Neural progenitor cell (in vitro differentiated cells): ENCODE measurements around the gene CREB5. TPM values are rescaled to one million over a fixed set of nuclear protein-coding genes. Genes with fewer than 3 reads are reported as not detected.

Experiments
- DNase-seq: peaks from one replicate; pipeline ENCODE4 v3.0.0-alpha.2; 2016; ENCODE audit warnings: low spot score
- H2AFZ ChIP-seq: fragments of 200-600 bp; sonication (generic); replicated peaks from 2 replicates; pipeline ENCODE4 v1.6.1; 2016; ENCODE audit warnings: antibody characterized with exemption
- H3F3A ChIP-seq: fragments of 200-600 bp; sonication (generic); 2 replicates; pipeline ENCODE4 v1.6.1; 2016; ENCODE audit warnings: antibody characterized with exemption, low read depth
- H3K27ac ChIP-seq: fragments of 200-600 bp; sonication (generic); 2 replicates; pipeline ENCODE4 v1.5.1; 2016; ENCODE audit warnings: mild to moderate bottlenecking
- H3K27me3 ChIP-seq: fragments of 200-600 bp; sonication (generic); 2 replicates; pipeline ENCODE4 v1.6.1; 2016; ENCODE audit warnings: mild to moderate bottlenecking, moderate library complexity
- H3K36me3 ChIP-seq: fragments of 200-600 bp; sonication (generic); 2 replicates; pipeline ENCODE4 v1.5.1; 2016
- H3K4me1 ChIP-seq: fragments of 200-600 bp; sonication (generic); 2 replicates; pipeline ENCODE4 v1.6.1; 2016; ENCODE audit warnings: mixed run types
- H3K4me2 ChIP-seq: fragments of 200-600 bp; sonication (generic); 2 replicates; pipeline ENCODE4 v1.6.1; 2016
- H3K4me3 ChIP-seq: fragments of 200-600 bp; sonication (generic); 2 replicates; pipeline ENCODE4 v1.5.1; 2016
- H3K79me2 ChIP-seq: fragments of 200-600 bp; sonication (generic); 2 replicates; pipeline ENCODE4 v1.6.1; 2016; ENCODE audit warnings: low read depth
- H3K9ac ChIP-seq: fragments of 200-600 bp; sonication (generic); 2 replicates; pipeline ENCODE4 v1.6.1; 2016
- H3K9me3 ChIP-seq: fragments of 200-600 bp; sonication (generic); 2 replicates; pipeline ENCODE4 v1.5.1; 2016; ENCODE audit warnings: low read depth
- H4K20me1 ChIP-seq: fragments of 200-600 bp; sonication (generic); 2 replicates; pipeline ENCODE4 v1.6.1; 2016; ENCODE audit warnings: low read depth
- H3K27ac Mint-ChIP-seq: 3 replicates; pipeline ENCODE4 v1.8.0; 2021; ENCODE audit warnings: mixed read lengths
- H3K27me3 Mint-ChIP-seq: 2 replicates; pipeline ENCODE4 v1.8.0; 2022; ENCODE audit warnings: low read depth, mild to moderate bottlenecking, inconsistent platforms, moderate library complexity, mixed read lengths; ENCODE audit not compliant: insufficient read depth
- H3K36me3 Mint-ChIP-seq: 3 replicates; pipeline ENCODE4 v1.8.0; 2021; ENCODE audit warnings: mixed read lengths
- H3K4me1 Mint-ChIP-seq: 3 replicates; pipeline ENCODE4 v1.8.0; 2021; ENCODE audit warnings: mixed read lengths
- H3K4me3 Mint-ChIP-seq: 3 replicates; pipeline ENCODE4 v1.8.0; 2021; ENCODE audit warnings: mild to moderate bottlenecking, moderate library complexity, mixed read lengths
- H3K9me3 Mint-ChIP-seq: 3 replicates; pipeline ENCODE4 v1.8.0; 2020; ENCODE audit warnings: mixed read lengths
- EZH2 ChIP-seq: fragments of 200-600 bp; sonication (generic); IDR thresholded peaks from 2 replicates; pipeline ENCODE4 v1.6.1; 2017; ENCODE audit warnings: antibody characterized with exemption, mild to moderate bottlenecking, moderate library complexity
- EZH2phosphoT487 ChIP-seq: fragments of 200-600 bp; sonication (generic); IDR thresholded peaks from 2 replicates; pipeline ENCODE4 v1.6.1; 2017; ENCODE audit warnings: antibody characterized with exemption
- total RNA-seq: library from RNA; depleted of rRNA; stranded (reverse); fragments of >200 nt; gene quantifications from 2 replicates; pipeline ENCODE4 v1.2.3, GENCODE V29; 2015; ENCODE audit warnings: low replicate concordance
- TF ChIP-seq, protein P1 (sequence below): fragments of 200-600 bp; sonication (generic); IDR thresholded peaks from 2 replicates; pipeline ENCODE4 v1.5.1; 2017; ENCODE audit warnings: antibody characterized with exemption, mild to moderate bottlenecking

CREB5 gene
- total RNA-seq, 1 donor from 2014 or later, result 1.2 TPM

DNA sequence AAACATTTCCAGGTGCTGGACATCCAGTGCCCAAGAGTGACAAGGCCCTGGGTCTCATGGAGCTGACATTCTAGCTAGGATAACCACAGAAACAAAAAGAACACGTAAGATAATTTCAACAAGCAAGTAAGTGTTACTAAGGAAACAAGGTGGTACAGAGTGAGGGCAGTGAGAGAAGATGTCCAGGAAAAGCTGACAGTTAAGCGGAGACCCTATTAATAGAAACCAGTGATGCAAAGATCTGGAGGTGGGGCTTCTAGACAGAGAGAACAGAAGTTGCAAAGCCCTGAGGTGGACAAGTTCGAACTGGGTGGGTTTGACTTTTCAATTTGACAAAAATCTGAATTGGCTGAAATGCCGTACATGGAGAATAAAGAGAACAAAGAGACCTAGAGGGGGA lies 449.5 kb downstream of the CREB5 start:
- Mint-ChIP-seq H3K27ac (no peak overlapping the region), H3K4me3 (no peak overlapping the region), H3K27me3 (no peaks in the 10 kb centered on the region), H3K9me3 (no peaks in the 10 kb centered on the region), H3K36me3 (no peaks in the 10 kb centered on the region), H3K4me1 (peaks cover 4% of the 10 kb centered on the region)
- Histone ChIP-seq H3K4me2 (no peak overlapping the region), H3K27ac (no peak overlapping the region), H3K4me3 (no peak overlapping the region), H4K20me1 (no peaks in the 10 kb centered on the region), H3K36me3 (no peaks in the 10 kb centered on the region), H3K4me1 (no peaks in the 10 kb centered on the region), H3K79me2 (no peaks in the 10 kb centered on the region), H3K9ac (no peak overlapping the region), H3K9me3 (no peaks in the 10 kb centered on the region), H3F3A (no peaks in the 10 kb centered on the region), H3K27me3 (no peaks in the 10 kb centered on the region), H2AFZ (no peak overlapping the region)
- TF ChIP-seq, protein P1, sequence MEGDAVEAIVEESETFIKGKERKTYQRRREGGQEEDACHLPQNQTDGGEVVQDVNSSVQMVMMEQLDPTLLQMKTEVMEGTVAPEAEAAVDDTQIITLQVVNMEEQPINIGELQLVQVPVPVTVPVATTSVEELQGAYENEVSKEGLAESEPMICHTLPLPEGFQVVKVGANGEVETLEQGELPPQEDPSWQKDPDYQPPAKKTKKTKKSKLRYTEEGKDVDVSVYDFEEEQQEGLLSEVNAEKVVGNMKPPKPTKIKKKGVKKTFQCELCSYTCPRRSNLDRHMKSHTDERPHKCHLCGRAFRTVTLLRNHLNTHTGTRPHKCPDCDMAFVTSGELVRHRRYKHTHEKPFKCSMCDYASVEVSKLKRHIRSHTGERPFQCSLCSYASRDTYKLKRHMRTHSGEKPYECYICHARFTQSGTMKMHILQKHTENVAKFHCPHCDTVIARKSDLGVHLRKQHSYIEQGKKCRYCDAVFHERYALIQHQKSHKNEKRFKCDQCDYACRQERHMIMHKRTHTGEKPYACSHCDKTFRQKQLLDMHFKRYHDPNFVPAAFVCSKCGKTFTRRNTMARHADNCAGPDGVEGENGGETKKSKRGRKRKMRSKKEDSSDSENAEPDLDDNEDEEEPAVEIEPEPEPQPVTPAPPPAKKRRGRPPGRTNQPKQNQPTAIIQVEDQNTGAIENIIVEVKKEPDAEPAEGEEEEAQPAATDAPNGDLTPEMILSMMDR, result no peak
- TF ChIP-seq EZH2phosphoT487, result no peak
- DNase-seq, result no peak

GRCh38 chr7:28862595-28863272 lies 450.4 kb downstream of the CREB5 start:
- no peaks in the 10 kb centered on the region for H4K20me1 ChIP-seq
- no peak overlapping the region for H3K27ac ChIP-seq
- no peaks in the 10 kb centered on the region for H3F3A ChIP-seq
- H3K79me2 ChIP-seq, result no peaks in the 10 kb centered on the region
- H3K36me3 ChIP-seq, result no peaks in the 10 kb centered on the region
- Mint-ChIP-seq H3K4me3 (no peak overlapping the region), H3K4me1 (peaks cover 4% of the 10 kb centered on the region), H3K36me3 (no peaks in the 10 kb centered on the region), H3K27ac (no peak overlapping the region), H3K27me3 (no peaks in the 10 kb centered on the region), H3K9me3 (no peaks in the 10 kb centered on the region)
- no peak overlapping the region for H3K9ac ChIP-seq
- no peaks in the 10 kb centered on the region for H3K9me3 ChIP-seq
- no peaks in the 10 kb centered on the region for H3K4me1 ChIP-seq
- no peaks in the 10 kb centered on the region for H3K27me3 ChIP-seq
- no peak overlapping the region for H3K4me2 ChIP-seq
- H2AFZ ChIP-seq, result no peak overlapping the region
- no peak for DNase-seq
- TF ChIP-seq EZH2 (no peak), EZH2phosphoT487 (no peak)
- TF ChIP-seq, protein P1, result no peak
- no peak overlapping the region for H3K4me3 ChIP-seq

GRCh38 chr7:28865601-28866144 lies 453.4 kb downstream of the CREB5 start:
- DNase-seq, result no peak
- Histone ChIP-seq H2AFZ (no peak overlapping the region), H3K4me2 (no peak overlapping the region), H3K4me1 (peaks cover 13% of the 10 kb centered on the region), H3K9ac (no peak overlapping the region), H3K4me3 (no peak overlapping the region), H3K9me3 (no peaks in the 10 kb centered on the region), H3K27me3 (no peaks in the 10 kb centered on the region), H3F3A (no peaks in the 10 kb centered on the region), H3K79me2 (no peaks in the 10 kb centered on the region), H3K27ac (no peak overlapping the region), H3K36me3 (no peaks in the 10 kb centered on the region), H4K20me1 (no peaks in the 10 kb centered on the region)
- TF ChIP-seq EZH2phosphoT487, result no peak
- TF ChIP-seq, protein P1, result no peak
- TF ChIP-seq EZH2, result no peak
- H3K36me3 Mint-ChIP-seq, result no peaks in the 10 kb centered on the region
- H3K4me1 Mint-ChIP-seq, result peaks cover 6% of the 10 kb centered on the region
- no peak overlapping the region for H3K27ac Mint-ChIP-seq
- no peak overlapping the region for H3K4me3 Mint-ChIP-seq
- H3K27me3 Mint-ChIP-seq, result no peaks in the 10 kb centered on the region
- no peaks in the 10 kb centered on the region for H3K9me3 Mint-ChIP-seq
